ENCODE data around the gene PAIP2B.
A peak's percentile ranks its signal among the peaks of the same experiment; 100 is the strongest.
"Not testable (repeated sequence)": the region's sequence is repeated elsewhere in the genome, so short reads cannot be mapped to it uniquely, and the experiment has no call there.

PAIP2B gene

GRCh38 chr2:71215447-71215846 lies 11.5 kb downstream of the PAIP2B start:
- DNase-seq: no peak

GRCh38 chr2:71212336-71212735 lies 14.6 kb downstream of the PAIP2B start:
- no peak for DNase-seq

DNA sequence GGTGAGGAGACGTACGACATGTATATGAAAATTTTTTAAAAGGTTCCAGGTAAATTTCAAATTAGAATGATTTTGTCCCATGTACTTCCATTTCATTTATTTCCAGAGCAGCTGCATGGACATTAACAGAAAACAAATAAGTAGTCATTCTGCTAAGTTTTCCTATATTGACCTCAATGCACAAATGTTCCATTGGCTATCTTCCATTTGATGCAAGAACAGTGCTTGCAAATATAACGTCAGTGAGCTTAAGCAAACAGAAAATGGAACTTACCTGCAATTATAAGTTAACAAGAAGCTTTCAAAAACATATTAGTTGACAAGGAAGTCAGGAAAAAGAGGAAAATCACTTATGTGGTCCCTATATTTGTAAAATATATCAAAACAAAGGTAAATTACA lies 16.6 kb downstream of the PAIP2B start:
- DNase-seq: no peak

DNA sequence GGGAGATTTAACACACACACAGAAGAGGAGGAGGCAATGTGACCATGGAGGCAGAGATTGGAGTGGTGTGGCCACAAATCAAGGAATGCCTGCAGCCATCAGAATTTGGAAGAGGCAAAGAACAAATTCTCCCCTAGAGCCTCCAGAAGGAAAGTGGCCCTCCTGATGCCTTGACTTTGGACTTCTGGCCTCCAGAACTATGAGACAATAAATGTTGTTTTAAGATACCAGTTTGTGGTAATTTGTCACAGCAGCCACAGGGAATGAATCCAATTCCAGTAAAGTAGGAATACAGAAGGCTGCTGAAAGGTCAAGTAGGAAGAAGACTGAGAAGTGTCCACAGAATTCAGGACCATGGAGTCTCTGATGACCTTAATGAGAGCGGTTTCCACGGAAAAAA lies 18.1 kb downstream of the PAIP2B start:
- no peak for DNase-seq

- DNase-seq: no peak
Measured at GRCh38 chr2:71207601-71208000, 19.3 kb downstream of the PAIP2B start.

DNA sequence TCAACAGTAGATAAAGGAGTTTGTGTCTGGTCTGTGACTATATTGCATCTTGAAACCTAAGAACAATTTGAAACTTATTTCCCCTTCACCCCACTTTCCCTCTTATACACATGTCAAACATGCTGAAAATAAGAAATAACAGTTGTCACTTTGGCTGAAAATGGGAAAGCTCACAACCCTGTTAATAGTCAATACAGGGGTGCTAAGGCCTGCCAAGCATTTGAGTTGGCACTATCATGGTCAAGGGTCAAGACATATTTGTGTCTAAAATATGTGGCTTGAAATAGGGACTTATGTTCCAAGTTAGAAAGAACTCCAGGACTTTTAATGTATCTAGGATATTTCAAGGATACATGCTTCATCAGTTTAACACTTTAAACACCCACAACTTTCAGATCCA lies 20.6 kb downstream of the PAIP2B start:
- DNase-seq: no peak

DNA sequence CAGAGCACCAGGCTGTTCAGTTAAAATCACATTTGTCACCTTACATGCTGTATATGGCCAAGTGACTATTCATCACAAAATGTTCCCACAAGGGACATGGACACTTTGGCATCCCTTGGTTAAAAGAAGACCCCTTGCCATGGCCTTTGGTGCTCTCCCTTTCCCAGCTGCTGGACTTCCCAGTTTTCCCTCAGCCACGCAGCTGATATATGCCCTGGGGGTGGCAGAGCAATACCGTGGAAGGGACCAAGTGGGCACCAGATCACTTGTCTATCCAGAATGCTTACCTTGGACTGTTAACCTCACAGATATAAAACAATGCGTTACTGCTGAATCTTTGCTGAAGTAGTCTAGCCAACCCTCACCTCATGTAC lies 35.3 kb downstream of the PAIP2B start:
- DNase-seq: no peak

- peak; percentile 29 for DNase-seq
Measured at GRCh38 chr2:71190656-71191569, 36.0 kb downstream of the PAIP2B start.

DNA sequence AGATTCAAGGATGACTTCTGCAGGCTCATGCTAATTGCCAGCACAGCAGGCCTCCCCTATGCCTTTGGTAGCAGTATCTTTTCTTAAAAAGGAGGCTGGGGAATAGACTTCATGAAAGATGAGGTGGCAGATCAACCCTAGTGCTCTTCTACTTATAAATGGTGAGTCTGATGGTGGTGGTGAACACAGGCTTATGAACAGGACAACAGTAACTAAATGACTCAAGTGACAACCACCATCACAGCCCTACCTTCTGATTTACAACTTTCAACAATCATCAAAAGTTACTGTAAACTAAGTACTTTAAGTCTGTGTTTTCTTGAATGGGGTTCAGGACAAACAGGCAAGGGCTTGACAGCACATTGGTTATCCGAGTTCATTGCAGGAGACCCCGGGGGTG lies 39.3 kb downstream of the PAIP2B start:
- no peak for DNase-seq

DNA sequence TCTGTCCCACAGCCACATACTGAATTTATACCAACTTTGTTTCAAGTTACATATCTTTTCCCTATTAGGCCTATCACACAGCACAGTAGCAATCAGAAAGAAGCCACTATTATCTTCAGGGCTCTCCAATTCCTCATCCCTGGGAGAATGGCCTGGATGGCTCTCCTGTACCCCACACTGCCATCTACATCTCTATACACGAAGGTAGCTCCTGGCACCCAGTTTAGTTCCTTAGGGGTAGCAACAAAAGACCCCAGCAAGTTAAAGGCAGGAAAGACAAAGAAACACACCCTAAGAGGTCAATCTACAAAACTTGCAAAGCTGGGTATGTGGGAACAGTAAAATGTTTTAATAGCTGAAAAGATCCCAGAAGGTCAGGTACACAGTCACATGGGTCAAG lies 39.9 kb downstream of the PAIP2B start:
- no peak for DNase-seq

DNA sequence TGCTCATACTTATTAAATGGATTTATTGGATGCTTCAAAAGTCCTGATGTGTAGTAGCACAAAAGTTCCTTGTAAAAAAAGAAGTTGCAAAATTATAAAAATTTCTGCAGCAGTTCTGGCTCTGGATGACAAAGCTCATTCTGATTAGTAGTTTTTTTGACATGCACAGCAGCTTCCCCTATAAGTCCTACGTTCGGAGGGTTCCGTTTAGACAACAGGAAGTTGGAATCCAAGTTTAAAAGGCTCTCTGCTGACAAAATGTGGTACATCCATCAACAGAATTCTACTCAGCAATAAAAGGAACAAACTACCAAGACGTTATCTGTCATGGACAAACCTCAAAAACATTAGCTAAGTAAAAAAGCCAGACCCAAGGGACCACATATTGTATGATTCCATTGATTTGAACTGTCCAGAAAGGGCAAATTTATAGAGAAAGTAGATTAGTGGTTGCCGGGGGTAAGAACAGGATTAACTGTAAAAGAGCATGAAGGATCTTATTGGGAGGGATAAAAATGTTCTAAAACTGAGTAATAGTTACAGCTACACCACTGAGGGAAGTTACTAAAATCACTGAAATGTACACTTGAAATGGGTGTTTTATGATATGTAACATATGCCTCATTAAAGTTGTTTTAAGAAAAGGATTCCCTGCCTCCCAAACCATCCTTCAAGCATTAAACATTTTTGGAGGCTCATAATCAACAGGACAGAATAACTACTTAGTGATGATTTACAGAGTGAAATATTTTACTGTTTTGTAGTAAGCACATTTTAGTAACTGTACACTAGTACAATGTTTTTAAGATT lies 43.4 kb downstream of the PAIP2B start:
- DNase-seq: peak; percentile 32

DNA sequence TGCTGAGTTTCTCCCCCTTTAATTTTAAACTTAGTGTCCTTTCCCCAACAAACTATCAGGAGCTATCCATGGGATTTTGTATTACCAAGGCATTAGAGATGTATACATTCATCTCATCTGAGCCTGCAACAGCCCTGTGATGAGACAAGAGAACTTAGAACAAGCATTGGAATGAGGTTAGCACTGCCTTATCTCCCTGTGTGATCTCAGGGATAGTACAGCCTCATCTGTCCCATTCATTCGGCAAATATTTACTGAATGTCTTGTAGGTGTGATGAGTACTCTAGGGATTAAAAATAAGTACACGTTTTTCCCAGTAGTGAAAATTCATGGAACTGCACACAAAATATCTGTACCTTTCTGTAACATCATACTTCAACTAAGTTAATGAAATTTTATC lies 45.6 kb downstream of the PAIP2B start:
- no peak for DNase-seq

DNA sequence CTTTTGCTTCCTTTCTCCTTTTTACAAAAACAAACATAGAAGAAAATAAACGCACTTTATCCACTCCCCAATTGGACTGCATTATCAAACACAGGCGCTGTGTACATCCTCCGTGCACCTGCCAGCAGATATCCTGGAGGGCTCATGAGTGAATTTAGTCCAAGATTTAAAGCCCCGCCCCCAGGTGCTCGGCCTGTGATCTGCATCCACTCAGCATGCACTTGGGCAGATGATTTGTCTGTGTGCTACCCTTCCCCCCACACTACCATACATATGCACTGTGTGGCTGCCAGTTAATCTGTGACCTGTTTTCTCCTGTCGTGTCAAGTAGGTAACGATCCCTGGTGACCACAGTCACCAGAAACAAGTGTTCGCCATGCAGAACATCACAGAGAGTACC lies 48.1 kb downstream of the PAIP2B start:
- not testable (repeated sequence) for DNase-seq

GRCh38 chr2:71174207-71174606 lies 52.7 kb downstream of the PAIP2B start:
- no peak for DNase-seq

DNA sequence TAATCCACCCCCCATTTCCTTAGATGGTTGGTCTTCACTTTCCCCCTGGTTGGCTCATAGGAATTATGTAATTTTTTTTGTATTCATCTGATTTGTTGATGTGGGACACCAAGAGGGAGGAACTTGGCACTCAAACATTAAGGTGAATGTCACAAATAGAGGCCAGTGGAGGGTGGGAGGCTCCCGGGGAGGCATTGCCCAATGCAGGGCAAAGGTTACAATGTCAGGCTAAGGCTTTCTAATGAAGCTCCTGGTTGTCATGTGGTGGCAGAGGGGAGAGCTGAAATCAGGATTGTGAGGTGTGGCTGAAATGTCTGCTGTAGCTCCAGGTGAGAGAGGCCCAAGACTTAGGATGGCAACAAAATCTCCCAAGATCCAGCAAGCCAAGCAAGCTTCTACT lies 53.8 kb downstream of the PAIP2B start:
- no peak for DNase-seq

DNA sequence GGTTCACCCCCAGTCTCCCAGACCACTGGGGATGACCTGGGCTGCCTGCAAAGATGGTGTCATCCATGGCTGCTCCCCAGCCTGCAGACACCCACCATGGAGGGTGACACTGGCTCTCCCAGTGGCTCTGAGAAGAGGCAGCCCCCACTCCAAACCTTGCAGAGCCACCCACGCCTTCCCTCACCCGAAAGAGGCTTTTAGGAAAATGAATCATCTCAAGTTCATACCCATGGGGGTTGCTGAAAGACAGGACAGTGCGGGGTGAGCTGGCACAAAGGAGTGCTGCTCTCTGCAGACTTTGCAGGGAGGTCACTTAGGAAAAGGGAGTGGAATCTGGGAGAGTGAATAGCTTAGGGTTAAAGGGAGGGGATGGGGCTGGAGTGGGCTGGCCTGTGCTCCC lies 60.1 kb downstream of the PAIP2B start:
- no peak for DNase-seq

DNA sequence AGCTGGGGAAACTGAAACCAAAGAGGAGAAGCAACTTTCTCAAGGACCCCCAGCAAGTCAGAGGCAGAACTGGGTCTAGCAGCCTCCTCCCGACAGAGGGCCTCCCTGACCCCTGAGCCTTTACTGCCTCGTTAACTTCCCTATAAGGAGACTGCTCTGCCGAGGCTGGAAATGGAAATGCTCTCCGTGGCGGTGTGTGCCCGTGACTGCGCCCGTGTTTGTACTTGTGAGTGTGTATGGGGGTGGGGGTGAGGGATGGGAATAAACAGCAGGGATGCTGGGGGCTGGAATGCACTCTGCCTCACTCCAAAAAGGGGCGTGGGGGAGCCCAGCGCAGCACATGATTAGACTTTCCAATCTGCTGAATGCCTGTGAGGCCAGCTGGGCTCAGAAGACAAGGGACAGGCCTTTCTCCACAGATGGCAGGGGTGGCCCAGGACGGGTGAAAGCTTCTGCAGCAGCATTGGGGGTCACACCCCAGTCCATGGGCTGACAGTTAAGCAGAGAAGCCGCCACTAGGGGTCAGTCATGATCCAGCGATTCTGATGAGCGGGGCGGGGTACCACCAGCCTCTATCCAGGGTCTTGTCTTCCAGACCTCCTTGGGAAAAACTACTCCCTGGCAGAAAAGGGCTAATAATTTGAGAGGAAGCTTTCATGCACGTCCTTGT lies 69.6 kb downstream of the PAIP2B start:
- peak; percentile 60 for DNase-seq

GRCh38 chr2:71156573-71156972 lies 70.3 kb downstream of the PAIP2B start:
- peak; percentile 7 for DNase-seq

DNA sequence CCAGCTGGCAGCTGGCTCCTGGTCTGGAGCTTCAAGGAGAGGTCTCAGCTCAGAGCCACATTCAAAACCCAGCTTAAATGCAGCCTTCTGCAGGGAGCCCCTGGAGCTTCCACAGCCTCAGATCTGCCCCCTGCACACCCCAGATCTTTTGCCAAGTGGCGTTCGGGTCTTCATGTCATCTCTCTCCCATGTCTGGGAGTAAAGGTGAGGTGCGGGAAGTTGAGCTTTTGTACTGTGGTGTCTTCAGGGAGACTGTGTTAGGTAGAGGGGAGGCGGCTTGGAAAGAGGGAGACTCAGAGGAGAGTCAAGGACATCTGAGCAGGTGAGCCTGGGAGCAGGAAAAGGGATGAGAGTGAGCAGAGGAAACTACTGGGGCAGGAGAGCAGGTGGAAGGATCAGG lies 71.1 kb downstream of the PAIP2B start:
- no peak for DNase-seq

DNA sequence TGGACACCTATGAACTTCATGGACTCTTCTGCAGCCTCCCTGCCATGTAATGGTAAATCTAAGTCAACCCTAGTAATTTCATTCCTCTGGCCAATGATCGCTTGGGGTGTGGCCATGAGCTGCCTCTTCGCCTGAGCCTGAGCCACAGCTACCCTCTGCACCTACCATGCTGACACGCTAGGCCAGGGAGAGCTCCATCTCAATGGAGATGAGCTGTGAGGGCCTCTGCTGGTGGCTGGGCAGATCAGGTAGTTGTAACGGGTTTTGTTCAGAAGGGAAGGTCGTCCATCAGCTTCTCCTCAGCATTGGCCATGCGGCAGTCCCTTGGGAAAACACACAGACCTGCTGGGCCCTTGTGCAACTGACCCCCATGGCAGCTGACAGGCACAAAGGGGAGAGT lies 72.1 kb downstream of the PAIP2B start:
- DNase-seq: peak; percentile 58

GRCh38 chr2:71154279-71154678 lies 72.6 kb downstream of the PAIP2B start:
- DNase-seq: no peak

DNA sequence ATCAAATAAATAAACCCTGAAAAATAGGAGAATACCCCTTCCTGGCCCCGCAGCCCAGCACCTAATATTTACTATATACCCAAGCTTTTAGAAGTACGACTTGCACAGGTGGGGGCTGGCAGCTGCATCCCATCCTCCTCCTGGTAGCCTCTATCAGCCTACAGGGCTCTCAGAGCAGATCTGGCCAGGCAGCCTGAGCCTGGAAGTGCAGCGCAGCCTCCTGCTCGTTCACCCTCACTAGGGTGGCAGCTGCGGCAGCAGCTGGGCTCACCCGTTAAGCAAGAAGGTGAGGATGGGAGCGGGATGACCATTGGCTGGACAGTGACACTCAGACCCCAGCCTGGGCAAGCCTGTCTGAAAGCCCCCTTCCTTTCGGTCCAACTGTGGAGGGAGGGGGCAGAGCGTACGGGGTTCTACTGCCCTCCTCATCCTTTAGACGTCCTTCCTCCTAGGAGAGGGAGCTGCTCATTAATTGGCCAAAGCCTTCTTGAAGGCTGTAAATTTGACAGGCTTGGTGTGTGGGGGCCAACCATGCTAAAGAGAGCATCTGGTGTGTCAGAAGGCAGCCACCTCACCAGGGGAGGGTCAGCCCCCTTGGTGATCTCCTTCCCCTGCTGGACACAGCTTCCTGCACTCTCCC lies 73.2 kb downstream of the PAIP2B start:
- DNase-seq: no peak

DNA sequence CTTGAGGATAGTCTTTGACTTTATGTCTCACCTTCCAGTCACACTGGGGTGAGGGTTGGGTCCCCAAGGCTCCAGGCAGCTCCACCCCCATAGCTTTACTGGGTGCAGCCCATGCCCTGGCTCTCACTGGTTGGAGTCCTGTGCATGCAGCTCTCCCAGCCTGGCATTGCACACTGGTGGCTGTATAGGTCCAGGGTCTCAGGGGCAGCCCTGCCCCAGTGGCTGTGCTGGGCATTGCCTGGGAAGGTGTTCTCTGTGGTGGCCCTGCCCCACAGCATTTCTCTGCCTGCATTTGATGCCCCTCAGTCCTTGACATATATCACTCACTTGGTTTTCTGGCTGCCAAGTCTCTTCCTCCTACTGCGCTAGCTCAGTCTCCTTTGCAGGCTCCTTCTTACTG lies 75.3 kb downstream of the PAIP2B start:
- no peak for DNase-seq
